ENCODE data around the gene PCNX2.

Gene PCNX2, protein sequence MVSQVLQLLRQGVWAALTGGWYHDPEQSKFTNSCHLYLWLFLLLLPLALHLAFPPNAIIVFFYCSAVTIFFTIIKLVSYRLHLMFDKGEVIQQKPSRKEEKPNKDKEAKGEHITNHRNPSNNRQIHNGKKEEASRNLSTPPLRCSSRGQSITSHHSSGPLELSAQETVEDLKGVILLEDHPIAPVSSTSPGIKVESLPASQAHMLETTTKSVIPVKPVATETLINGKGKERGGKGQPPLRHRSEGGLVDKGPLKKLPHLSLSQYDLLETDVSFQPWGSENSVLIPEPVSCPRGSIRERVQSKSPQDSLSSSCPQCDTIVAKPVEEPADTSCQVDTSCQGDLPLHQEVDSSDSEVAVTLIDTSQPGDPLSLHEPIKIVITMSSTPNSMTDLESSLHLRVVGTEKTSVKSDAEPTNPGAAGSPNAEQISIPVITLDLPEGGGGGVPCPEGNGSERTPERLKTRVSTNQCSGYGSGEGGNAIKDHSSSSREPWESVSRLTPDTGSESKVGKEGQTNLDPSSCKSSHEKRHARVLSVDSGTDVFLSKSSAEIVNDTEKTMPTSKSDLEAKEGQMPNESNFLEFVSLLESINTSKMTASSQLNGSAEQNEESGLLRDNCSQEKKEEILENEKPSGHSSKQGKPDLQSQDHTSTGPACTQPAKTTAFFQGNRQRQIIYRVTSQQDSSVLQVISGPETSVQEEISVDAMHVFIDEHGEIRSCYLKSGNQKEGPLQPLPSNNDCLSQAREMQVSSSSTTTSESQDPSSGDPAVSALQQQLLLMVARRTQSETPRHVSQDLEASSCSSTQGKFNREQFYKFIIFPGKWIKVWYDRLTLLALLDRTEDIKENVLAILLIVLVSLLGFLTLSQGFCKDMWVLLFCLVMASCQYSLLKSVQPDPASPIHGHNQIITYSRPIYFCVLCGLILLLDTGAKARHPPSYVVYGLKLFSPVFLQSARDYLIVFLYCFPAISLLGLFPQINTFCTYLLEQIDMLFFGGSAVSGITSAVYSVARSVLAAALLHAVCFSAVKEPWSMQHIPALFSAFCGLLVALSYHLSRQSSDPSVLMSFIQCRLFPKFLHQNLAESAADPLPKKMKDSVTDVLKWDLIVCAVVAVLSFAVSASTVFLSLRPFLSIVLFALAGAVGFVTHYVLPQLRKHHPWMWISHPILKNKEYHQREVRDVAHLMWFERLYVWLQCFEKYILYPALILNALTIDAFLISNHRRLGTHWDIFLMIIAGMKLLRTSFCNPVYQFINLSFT (N-terminal part only)

DNA sequence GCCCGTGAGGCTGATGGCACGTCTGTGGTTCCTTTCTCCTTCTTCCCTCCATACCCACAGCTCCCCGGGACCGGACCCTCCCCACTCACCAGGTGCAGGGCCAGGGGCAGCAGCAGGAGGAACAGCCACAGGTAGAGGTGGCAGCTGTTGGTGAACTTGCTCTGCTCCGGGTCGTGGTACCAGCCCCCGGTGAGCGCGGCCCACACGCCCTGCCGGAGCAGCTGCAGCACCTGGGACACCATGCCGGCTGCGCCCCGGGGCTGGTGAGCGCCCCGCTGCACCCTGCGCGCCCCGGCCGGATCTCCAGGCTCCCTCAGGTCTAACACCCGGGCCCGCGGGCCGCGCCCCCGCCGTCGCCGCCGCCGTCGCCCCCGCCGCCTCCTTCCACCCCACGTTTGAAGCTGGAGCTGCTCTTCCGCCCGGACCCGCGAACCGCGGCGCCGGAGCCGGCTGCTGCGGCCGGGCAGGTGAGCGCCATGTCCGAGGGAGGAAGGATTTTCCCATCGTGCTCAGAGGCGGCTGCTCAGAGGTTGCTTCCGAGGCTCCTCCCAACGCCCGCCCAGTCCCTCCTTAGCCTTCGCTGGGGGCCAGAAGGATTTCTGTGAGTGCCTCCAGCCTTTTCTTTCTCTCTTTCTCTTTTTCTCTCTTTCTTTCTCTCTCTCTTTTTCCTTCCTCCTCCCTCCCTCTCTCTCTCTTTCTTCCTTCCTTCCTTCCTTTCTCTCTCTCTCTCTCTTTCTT lies at the start of gene PCNX2:
Gene PCNX2, minus strand, starts transcription at position 489 of the 738 bp plus-strand sequence. Its CDS starts 247 bp downstream, at position 242.
- peak; percentile 17 for DNase-seq (ENCODE audit: low read depth)

DNA sequence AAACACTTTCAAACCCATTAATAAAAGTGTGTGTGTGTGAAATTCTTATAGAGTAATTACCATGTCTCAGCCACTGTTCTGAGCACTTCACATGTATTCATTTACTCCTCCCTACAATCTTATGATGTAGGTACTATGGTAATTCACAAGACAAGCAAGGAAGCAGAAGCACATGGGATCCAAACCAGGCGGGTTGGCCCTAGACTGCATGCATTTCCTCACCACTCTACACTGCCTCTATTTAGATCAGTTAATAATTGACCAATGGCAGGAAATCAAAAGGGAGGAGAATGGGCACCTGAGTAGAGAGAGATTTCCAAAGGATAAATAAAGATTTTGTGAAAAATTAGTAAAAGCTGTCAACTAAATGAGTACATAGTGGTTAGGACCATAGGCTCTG lies 47.7 kb upstream of the PCNX2 start:
- no peak for DNase-seq (ENCODE audit: low read depth)

DNA sequence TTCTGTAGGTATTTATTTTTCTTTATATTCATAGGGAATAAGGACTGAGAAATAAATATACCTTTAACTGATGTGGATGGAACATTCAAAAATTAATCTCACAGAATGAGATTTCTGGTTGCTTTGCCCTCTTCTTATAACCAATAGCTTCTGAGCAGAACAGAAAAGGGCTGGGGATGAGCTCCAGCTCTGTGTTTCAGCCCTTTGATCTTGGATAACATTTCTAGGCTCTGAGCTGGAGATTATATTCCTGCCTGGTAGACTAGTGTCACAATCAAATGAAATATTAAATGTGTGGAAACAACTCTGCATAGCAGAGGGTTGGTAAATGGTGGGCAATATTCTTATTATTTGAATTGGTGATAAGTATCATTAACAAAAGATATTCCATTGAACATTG lies 46.6 kb upstream of the PCNX2 start:
- no peak for DNase-seq (ENCODE audit: low read depth)

DNA sequence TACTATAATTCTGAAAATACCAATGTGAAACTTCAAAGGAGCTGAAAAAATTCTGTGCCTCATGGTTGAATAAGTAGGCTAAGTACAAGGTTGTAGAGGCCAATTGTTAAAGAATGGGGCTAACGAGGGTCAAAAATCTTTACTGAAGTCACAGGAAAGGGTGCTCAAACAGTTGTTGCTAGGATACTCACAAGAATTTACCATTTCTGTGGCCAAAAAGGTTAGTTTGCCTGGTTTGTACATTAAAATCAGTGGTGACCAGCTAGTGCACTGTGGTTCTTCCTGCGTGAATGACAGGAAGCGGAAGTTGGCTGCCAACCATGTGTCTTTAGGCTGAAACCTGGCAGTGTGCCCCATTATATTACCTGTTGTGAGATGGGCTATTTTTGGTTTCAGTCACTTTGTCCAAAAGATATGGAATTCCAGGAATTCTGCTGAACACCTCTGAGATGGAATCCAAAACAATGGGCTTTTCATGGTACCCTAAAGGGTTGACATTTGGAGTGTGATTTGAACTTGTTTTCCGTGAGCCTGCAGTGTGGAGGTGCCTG lies 45.5 kb upstream of the PCNX2 start:
- no peak for DNase-seq (ENCODE audit: low read depth)

DNA sequence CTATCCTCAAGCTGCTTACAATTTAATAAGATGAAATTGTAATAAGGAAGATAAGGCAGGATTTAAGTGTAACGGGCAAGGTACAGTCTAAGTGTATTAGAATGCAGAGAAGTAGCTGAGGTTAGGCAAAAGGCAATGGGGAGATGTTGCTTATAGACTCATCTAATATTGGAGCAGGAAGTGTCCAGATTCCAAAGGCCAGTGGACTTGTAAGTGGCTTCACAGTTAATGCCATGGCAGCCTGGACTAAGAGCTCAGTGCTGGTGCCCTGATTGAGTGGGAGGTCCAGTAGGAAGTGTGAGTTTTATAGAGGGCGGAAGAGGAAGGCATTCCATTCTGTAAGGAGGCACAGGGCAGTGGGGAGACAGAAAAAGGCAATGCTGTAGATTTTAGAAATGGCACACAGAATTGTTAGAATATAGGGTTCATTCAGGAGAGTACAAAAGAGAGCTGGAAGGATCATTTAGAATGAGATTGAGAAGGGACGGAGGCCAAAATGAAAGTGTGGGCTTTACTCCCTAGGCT lies 44.6 kb upstream of the PCNX2 start:
- no peak for DNase-seq (ENCODE audit: low read depth)

DNA sequence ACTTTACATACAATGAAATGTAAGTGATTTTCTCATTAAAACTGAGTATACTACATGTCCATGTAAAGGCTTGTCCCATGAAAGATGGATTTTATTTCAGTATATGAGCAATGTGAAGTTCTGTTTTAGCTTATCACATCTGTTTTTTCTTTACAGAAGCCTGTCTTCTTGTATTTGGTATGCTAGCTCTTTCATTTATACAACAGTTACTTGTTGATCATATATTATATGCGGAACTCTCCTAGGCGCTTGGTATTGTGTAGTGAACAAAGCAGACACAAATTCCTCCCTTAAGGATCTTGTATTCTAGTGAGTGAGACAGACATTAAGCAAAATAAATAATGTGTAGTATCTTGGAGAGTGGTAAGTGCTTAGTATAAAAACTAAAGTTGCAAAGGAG lies 42.6 kb upstream of the PCNX2 start:
- no peak for DNase-seq (ENCODE audit: low read depth)

DNA sequence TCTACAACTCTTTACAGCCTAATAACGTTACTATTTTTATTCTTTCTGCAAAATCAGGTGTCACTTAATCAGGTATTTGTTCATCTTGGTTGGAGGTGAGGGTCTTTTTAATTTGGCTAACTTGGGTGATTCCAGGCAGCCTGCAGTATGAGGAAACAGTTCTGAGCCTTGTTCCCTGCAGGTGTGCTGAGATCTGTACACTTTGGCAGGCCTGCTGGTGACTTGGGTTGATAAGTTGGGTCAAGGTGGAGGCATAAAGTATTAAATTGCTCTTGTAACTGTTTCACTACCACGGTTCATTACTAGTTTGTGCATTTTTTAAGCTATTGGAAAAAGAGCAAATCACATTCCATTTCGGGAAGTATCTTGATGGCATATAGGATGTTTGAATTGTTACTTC lies 42.0 kb upstream of the PCNX2 start:
- DNase-seq (ENCODE audit: low read depth): no peak

DNA sequence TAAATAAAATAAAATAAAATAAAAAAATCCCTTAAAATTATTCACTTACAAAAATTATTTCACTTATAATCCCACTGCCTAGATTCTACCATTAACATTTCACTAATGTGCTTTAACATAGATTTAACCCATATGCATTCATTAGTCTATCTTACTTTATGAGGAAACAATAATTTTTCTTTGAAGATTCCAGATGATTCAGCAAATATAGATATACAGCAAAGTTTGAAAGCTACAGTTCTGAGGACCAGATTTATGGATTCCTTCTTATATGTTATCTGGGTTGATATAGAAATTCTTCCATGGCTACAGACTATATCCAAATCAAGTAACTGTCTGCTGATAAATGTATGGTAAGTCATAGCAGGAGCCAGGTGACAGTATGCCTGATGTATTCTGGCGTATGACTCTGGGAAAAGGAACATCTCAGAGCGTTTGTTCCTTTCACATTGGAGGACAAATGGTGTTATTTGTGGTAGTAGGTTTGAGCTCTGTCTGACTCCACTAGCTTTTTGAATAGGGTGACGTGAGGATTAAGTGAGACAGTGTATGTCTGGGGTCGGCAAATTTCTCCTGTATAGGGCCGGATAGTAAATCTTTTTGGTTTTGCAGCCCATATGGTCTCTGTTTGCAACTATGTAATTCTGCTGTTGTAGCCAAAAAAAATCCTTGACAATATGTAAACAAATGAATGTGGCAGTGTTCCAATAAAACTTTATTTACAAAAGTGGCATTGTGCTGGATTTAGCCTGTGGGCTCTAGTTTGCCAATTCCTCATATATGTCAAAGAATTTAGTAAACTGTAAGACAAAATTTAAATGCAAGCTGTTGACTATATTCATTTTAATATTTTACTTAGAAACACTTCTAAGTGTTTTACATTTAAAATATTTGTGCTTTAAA lies 41.3 kb upstream of the PCNX2 start:
- no peak for DNase-seq (ENCODE audit: low read depth)

DNA sequence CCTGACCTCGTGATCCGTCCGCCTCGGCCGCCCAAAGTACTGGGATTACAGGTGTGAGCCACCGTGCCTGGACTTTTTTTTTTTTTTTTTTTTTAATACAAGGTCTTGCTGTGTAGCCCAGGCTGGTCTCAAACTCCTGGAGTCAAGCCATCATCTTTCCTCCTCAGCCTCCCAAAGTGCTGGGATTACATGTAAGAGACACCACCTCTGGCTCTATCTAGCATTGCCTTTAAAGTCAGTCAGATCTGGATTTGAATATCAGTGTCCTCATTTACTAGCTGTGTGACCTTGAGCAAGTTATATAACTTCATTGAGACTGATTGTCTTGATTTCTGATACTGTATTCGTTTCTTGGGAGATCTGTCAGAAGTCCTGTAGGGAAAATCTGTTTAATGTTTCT lies 38.6 kb upstream of the PCNX2 start:
- DNase-seq (ENCODE audit: low read depth): no peak

DNA sequence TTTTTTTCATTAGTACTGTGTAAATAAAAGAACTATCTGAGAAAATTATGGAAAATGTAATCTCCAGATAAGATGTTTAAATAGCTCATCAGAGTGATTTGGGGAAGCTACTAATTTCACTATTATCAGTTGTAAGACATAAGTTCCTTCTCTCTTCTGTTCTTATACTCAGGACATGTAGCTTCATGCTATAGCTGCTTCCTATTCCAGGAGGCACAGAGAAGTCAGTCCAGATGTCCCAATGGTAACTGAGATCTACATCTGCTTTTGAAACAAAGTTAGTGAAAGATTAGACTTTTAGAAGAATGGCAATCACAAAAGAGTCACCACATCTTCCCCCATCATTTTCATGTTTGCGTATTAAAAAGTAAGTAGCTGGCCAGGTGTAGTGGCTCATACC lies 37.6 kb upstream of the PCNX2 start:
- DNase-seq (ENCODE audit: low read depth): no peak

DNA sequence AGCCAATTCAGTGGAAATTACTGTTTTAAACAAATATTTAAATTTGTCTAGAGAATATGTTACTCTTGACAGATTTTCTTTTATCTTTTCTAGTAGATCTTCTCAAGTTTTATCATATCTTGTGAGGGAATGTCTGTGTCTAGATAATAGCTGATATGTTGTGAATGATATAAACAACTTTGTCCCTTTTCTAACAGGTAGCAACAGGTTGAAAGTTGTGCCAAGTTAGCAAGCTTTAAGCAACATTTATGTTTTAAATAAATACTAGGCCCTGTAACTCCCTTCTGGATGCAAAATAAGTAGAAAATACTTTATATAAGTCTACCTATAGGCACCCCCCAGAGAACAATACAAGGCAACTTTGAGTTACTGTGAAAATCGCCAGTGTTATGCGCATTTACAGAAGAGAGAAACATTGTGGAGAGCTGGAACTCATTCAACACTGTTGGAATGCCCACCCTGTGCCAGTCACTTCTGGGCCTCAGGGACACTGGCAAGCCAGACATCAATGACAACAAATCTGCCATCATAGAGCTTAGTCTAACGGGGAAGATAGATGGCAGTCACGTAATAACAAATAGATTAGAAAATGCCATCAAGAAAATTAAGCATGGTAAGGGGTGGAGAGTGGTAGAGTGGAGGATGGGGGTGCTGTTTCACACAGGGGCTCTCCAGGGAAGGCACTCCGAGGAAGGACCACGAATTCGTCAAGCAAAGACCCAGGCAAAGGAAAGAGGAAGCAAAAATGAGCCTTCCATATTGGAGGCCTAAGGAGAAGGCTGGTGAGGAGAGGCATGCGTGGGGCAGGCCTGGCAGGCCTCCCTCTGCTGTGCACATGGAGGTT lies 36.4 kb upstream of the PCNX2 start:
- DNase-seq (ENCODE audit: low read depth): no peak

DNA sequence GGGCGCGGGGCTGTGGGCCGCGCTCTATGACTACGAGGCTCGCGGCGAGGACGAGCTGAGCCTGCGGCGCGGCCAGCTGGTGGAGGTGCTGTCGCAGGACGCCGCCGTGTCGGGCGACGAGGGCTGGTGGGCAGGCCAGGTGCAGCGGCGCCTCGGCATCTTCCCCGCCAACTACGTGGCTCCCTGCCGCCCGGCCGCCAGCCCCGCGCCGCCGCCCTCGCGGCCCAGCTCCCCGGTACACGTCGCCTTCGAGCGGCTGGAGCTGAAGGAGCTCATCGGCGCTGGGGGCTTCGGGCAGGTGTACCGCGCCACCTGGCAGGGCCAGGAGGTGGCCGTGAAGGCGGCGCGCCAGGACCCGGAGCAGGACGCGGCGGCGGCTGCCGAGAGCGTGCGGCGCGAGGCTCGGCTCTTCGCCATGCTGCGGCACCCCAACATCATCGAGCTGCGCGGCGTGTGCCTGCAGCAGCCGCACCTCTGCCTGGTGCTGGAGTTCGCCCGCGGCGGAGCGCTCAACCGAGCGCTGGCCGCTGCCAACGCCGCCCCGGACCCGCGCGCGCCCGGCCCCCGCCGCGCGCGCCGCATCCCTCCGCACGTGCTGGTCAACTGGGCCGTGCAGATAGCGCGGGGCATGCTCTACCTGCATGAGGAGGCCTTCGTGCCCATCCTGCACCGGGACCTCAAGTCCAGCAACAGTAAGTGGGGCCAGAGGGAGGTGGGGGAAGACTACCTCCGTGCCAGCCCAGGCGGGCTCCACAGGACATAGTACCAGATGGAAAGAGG lies 32.8 kb upstream of the PCNX2 start:
- DNase-seq (ENCODE audit: low read depth): no peak

DNA sequence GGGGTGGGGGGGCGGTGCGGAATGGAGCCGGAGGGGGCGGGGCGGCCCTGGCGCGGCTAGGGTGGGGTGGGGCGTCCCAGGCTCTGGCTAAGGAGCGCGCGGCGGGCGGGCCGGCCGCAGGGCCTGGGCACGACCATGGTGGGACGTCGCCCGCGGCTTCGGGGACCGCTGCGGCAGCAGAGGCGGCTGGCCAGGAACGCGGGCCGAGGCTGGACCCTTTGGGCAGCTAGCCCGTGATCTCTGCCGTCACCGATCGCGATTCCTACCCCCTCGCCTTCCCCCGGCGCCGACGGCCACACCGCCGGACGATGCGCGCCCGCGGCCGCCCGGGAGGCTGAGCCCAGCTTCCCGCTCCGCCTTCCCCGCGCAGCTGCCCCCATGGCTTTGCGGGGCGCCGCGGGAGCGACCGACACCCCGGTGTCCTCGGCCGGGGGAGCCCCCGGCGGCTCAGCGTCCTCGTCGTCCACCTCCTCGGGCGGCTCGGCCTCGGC lies 32.2 kb upstream of the PCNX2 start, which contains the start of gene MAP3K21:
Gene MAP3K21, plus strand, starts transcription at position 74 of the 491 bp plus-strand sequence. Its CDS starts 305 bp downstream, at position 379.
- DNase-seq (ENCODE audit: low read depth): no peak

DNA sequence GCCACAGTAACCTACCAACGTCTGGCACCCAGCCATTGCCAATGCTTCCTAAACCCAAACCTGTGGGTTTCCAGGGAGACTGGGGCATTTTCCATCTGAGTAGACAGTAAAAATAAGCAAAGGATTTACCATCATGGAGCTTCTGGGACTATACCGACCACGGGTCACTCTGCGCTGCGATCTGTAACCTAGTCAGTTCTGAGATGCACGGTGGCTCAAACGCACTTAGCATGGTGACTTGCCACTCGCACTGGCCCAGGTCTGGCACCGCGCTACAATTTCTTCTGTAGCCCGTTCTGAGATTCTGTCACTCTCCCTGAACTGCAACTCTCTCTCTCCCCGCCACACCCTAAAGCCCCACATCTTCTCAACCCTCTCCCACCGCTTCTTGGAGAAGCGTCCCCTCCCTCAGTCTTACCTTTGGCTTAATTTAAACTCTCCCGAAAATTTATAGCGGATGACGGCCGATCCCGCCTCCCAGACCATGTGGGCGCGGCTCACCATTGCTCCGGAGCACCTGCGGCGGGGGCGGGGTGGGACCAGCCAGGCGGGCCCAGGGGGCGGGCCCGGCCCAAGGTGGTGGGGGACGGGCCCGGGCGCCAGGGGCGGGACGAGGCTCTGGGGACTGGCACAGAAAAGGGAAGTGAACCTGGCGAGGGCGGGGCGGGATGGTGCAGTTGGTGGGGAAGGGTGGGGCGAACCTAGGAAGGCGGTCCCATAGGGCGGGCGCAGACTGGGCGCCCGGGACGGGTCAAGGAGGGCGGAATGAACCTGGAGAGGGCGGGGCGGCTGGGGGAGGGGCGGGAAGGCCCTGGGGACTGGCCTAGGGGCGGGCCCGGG lies 31.5 kb upstream of the PCNX2 start:
- no peak for DNase-seq (ENCODE audit: low read depth)

DNA sequence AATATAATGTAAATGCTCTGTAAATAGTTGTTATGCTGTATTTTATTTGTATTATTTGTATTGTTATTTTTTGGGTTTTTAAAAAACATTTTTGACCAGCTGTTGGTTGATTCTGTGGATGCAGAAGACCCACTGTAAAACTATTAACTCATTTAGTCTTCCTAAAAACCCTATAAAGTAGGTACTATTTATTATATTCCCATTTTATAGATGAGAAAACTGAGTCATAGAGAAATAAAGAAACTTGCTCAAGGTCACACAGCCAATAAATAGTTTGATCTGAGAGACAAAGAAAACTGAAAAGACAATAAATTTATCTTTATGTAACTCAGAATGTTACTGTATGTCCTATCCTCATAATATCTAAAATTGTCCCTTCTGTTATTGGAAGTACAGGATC lies 30.8 kb upstream of the PCNX2 start:
- no peak for DNase-seq (ENCODE audit: low read depth)

DNA sequence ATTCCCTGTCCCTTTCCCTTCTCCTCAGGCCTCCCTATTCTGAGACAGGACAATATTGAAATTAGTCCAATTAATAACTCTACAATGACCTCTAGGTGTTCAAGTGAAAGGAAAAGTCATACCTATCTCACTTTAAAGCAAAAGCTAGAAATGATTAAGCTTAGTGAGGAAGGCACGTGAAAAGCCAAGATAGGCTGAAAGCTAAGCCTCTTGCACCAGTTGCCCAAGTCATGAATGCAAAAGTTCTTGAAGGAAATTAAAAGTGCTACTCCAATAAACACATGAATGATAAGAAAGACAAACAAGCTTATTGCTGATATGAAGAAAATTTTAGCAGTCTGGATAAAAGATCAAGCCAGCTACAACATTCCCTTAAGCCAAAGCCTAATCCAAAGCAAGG lies 28.2 kb upstream of the PCNX2 start:
- DNase-seq (ENCODE audit: low read depth): no peak

DNA sequence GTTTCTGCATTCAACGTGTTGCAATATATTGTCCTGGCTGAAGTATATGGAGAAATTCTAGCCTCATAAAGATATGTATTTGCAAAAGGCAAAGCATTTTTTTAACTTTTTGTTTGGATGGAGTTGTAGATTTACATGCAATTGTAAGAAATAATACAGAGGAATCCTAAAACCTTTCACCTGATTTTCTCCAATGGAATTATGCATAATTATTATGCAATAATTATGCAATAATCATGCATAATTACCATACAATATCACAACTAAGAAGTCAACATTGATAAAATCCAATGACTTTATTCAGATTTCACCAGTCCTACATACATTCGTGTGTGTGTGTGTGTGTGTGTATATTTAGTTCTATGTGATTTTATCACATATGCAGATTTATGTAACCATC lies 24.5 kb upstream of the PCNX2 start:
- DNase-seq (ENCODE audit: low read depth): no peak

Data from GM04504 (cell line).